NCI-H2107 (cell line): ENCODE data around the gene TUFM.
"Not testable (repeated sequence)": the region's sequence is repeated elsewhere in the genome, so short reads cannot be mapped to it uniquely, and the experiment has no call there.

Source experiments
- DNase-seq: peaks from one replicate; lab custom pipeline; 2025; lab: John Stamatoyannopoulos, UW

The TUFM gene

GRCh38 chr16:28838558-28838918 lies 7.6 kb downstream of the TUFM start:
- DNase-seq: no peak

GRCh38 chr16:28837672-28838557 lies 8.2 kb downstream of the TUFM start:
- DNase-seq: no peak

- no peak for DNase-seq
Observed at GRCh38 chr16:28836761-28837064, 9.4 kb downstream of the TUFM start.

- no peak for DNase-seq
Observed at GRCh38 chr16:28835864-28836760, 10.0 kb downstream of the TUFM start.

- no peak for DNase-seq
Observed at GRCh38 chr16:28834873-28835863, 11.0 kb downstream of the TUFM start.

- no peak for DNase-seq
Observed at GRCh38 chr16:28834349-28834748, 11.8 kb downstream of the TUFM start.

- DNase-seq: no peak
Observed at GRCh38 chr16:28830531-28830930, 15.6 kb downstream of the TUFM start.

GRCh38 chr16:28829747-28830146 lies 16.4 kb downstream of the TUFM start:
- no peak for DNase-seq

GRCh38 chr16:28826141-28826540 lies 20.0 kb downstream of the TUFM start:
- no peak for DNase-seq

- DNase-seq: no peak
Observed at GRCh38 chr16:28824717-28824973, 21.5 kb downstream of the TUFM start.

- peak; percentile 94 for DNase-seq
Observed at GRCh38 chr16:28823873-28824716, 22.1 kb downstream of the TUFM start.

GRCh38 chr16:28823291-28823872 lies 22.8 kb downstream of the TUFM start:
- DNase-seq: no peak

- DNase-seq: peak; percentile 79
Observed at GRCh38 chr16:28822520-28823290, 23.4 kb downstream of the TUFM start, which contains the start of gene ATXN2L. Gene ATXN2L (plus strand): TSS chr16:28822999. CDS start chr16:28823260, 261 bp downstream.

- DNase-seq: no peak
Observed at GRCh38 chr16:28821874-28822519, 24.2 kb downstream of the TUFM start.

- DNase-seq: not testable (repeated sequence)
Observed at GRCh38 chr16:28820546-28820945, 25.6 kb downstream of the TUFM start.

- no peak for DNase-seq
Observed at GRCh38 chr16:28820016-28820415, 26.1 kb downstream of the TUFM start.

- DNase-seq: not testable (repeated sequence)
Observed at GRCh38 chr16:28807445-28808120, 38.6 kb downstream of the TUFM start.

- DNase-seq: not testable (repeated sequence)
Observed at GRCh38 chr16:28802235-28803019, 43.7 kb downstream of the TUFM start.
